HEK293 (cell line): ENCODE results near the gene SLC2A4.
A peak's percentile ranks its signal among the peaks of the same experiment; 100 is the strongest.

Experiments used
- CTCF ChIA-PET: fragments of 350-600 bp; formaldehyde crosslinking; extraction: SDS; loops from one replicate; lab custom pipeline; 2021; ENCODE audit warnings: antibody characterized with exemption; lab: Yijun Ruan, JAX
- POLR2A ChIA-PET: fragments of 300-600 bp; formaldehyde crosslinking; extraction: SDS; loops from one replicate; lab custom pipeline; 2020; ENCODE audit warnings: antibody characterized with exemption, inconsistent platforms; lab: Yijun Ruan, JAX
- H3K27ac ChIP-seq: fragments of 200-500 bp; sonication (Bioruptor generic); 2 replicates; pipeline ENCODE4 v1.5.1; 2014; ENCODE audit warnings: low read depth, low read length, control low read depth, inconsistent platforms; ENCODE audit errors: extremely low read depth
- H3K36me3 ChIP-seq, 2 experiments: fragments of 200-500 bp in 1 of 2; sonication (Bioruptor generic) in 1 of 2; 1 replicate in 1 of 2; 2 replicates in 1 of 2; pipeline ENCODE4 v1.5.1; 2014 to 2017; ENCODE audit warnings: inconsistent platforms in 2 of 2, low read length in 2 of 2; ENCODE audit not compliant: control insufficient read depth in 2 of 2, insufficient read depth in 1 of 2
- H3K4me1 ChIP-seq: fragments of 200-500 bp; sonication (Bioruptor generic); 2 replicates; pipeline ENCODE4 v1.5.1; 2014; ENCODE audit warnings: mild to moderate bottlenecking, low read length, inconsistent platforms; ENCODE audit not compliant: control insufficient read depth, insufficient read depth
- H3K4me3 ChIP-seq: 2 replicates; pipeline ENCODE4 v1.5.1; 2011; ENCODE audit warnings: low read depth, mild to moderate bottlenecking, control low read depth, low read length, moderate library complexity
- H3K9me3 ChIP-seq: fragments of 200-500 bp; sonication (Bioruptor generic); 2 replicates; pipeline ENCODE4 v1.5.1; 2014; ENCODE audit warnings: low read depth, low read length, inconsistent platforms; ENCODE audit not compliant: control insufficient read depth, insufficient read depth
- BCL11A ChIP-seq: fragments of 450-650 bp; formaldehyde crosslinking; IDR thresholded peaks from 2 replicates; pipeline ENCODE4 v1.5.1; 2016; ENCODE audit warnings: low read depth, missing biosample characterization, missing genetic modification characterization
- HOXD13 ChIP-seq: sonication (generic); formaldehyde crosslinking; IDR thresholded peaks from 2 replicates; pipeline ENCODE4 v1.8.0; 2022; ENCODE audit warnings: missing genetic modification reagents, borderline replicate concordance
- PRDM2 ChIP-seq: fragments of 450-650 bp; formaldehyde crosslinking; IDR thresholded peaks from 2 replicates; pipeline ENCODE4 v1.5.1; 2016; ENCODE audit warnings: missing biosample characterization, missing genetic modification characterization, borderline replicate concordance
- RBAK ChIP-seq: fragments of 450-650 bp; formaldehyde crosslinking; IDR thresholded peaks from 2 replicates; pipeline ENCODE4 v1.5.1; 2016; ENCODE audit warnings: missing biosample characterization, missing genetic modification characterization
- ZEB2 ChIP-seq: fragments of 450-650 bp; formaldehyde crosslinking; IDR thresholded peaks from 2 replicates; pipeline ENCODE4 v1.5.1; 2016; ENCODE audit warnings: missing biosample characterization, missing genetic modification characterization
- ZFHX2 ChIP-seq: fragments of 450-650 bp; formaldehyde crosslinking; conservative IDR thresholded peaks from 2 replicates; pipeline ENCODE4 v1.5.1; 2016; ENCODE audit warnings: missing biosample characterization, missing genetic modification characterization
- ZNF2 ChIP-seq: fragments of 450-650 bp; formaldehyde crosslinking; IDR thresholded peaks from 2 replicates; pipeline ENCODE4 v1.5.1; 2016; ENCODE audit warnings: missing biosample characterization, missing genetic modification characterization
- ZNF350 ChIP-seq: fragments of 450-650 bp; formaldehyde crosslinking; IDR thresholded peaks from 2 replicates; pipeline ENCODE4 v1.5.0; 2017; ENCODE audit warnings: missing biosample characterization, mild to moderate bottlenecking, missing genetic modification characterization
- ZNF600 ChIP-seq: fragments of 450-650 bp; formaldehyde crosslinking; IDR thresholded peaks from 2 replicates; pipeline ENCODE4 v1.5.1; 2016; ENCODE audit warnings: missing biosample characterization, missing genetic modification characterization
- TF ChIP-seq, protein P1 (sequence below): fragments of 450-650 bp; formaldehyde crosslinking; IDR thresholded peaks from 2 replicates; pipeline ENCODE4 v1.5.1; 2016; ENCODE audit warnings: missing biosample characterization, missing genetic modification characterization
- TF ChIP-seq, protein P2 (sequence below): fragments of 450-650 bp; formaldehyde crosslinking; IDR thresholded peaks from 2 replicates; pipeline ENCODE4 v1.5.1; 2016; ENCODE audit warnings: missing biosample characterization, missing genetic modification characterization
- TF ChIP-seq, protein P3 (sequence below): fragments of 450-650 bp; formaldehyde crosslinking; IDR thresholded peaks from 2 replicates; pipeline ENCODE4 v1.5.1; 2016; ENCODE audit warnings: missing biosample characterization, missing genetic modification characterization, low read depth
- TF ChIP-seq, protein P4 (sequence below): fragments of 450-650 bp; formaldehyde crosslinking; IDR thresholded peaks from 2 replicates; pipeline ENCODE4 v1.5.1; 2016; ENCODE audit warnings: missing biosample characterization, missing genetic modification characterization
- TF ChIP-seq, protein P5 (sequence below): fragments of 450-650 bp; formaldehyde crosslinking; IDR thresholded peaks from 2 replicates; pipeline ENCODE4 v1.5.1; 2016; ENCODE audit warnings: missing biosample characterization, missing genetic modification characterization

The SLC2A4 gene

DNA sequence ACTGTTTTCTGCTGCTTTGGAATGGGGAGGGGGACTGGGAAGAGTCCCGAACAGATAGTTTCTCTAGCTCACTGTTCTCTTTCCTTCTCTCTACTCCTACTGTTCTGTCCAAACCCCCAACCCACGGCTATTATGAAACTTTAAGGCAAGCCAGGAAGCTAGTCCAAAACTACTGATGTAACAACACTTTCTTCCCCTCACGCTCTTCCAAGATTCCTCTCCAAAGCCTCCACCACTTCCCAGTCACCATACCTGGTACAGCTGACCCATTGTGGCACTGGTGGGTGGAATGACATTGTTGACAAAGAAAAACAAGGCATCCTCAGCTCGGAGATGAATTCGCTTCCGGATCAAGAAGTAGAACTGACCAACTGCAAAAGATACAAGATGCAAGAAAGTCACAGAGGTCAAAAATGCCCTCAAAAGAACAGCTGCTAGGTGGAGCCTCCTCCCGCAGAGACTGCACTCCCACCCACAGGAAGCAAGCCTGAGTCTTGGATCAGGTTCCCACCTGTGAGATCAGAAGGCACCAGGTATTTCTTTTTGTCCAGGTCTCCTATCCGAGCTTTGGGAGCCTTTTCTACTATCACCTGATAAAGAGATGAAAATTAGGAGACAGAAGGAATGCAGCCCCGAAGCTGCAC is 40.3 kb upstream of the SLC2A4 start:
- peaks cover 11% of the 10 kb centered on the region for H3K4me1 ChIP-seq
- POLR2A ChIA-PET = interaction anchor here (0.6 to 14.2 kb wide), 10 partner anchors 10 to 896 kb away, joined by 3 to 284 read pairs (median 7); partner anchors contain the start of genes ACADVL, CTDNEP1, DLG4 and ELP5
- H3K4me3 ChIP-seq = peak overlapping the region; percentile 82
- TF ChIP-seq, protein P1, sequence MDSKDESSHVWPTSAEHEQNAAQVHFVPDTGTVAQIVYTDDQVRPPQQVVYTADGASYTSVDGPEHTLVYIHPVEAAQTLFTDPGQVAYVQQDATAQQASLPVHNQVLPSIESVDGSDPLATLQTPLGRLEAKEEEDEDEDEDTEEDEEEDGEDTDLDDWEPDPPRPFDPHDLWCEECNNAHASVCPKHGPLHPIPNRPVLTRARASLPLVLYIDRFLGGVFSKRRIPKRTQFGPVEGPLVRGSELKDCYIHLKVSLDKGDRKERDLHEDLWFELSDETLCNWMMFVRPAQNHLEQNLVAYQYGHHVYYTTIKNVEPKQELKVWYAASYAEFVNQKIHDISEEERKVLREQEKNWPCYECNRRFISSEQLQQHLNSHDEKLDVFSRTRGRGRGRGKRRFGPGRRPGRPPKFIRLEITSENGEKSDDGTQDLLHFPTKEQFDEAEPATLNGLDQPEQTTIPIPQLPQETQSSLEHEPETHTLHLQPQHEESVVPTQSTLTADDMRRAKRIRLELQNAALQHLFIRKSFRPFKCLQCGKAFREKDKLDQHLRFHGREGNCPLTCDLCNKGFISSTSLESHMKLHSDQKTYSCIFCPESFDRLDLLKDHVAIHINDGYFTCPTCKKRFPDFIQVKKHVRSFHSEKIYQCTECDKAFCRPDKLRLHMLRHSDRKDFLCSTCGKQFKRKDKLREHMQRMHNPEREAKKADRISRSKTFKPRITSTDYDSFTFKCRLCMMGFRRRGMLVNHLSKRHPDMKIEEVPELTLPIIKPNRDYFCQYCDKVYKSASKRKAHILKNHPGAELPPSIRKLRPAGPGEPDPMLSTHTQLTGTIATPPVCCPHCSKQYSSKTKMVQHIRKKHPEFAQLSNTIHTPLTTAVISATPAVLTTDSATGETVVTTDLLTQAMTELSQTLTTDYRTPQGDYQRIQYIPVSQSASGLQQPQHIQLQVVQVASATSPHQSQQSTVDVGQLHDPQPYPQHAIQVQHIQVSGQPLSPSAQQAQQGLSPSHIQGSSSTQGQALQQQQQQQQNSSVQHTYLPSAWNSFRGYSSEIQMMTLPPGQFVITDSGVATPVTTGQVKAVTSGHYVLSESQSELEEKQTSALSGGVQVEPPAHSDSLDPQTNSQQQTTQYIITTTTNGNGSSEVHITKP (tag by site-specific recombination) = peak; percentile 45; the same call in 1 of the 2 replicates
- TF ChIP-seq, protein P2, sequence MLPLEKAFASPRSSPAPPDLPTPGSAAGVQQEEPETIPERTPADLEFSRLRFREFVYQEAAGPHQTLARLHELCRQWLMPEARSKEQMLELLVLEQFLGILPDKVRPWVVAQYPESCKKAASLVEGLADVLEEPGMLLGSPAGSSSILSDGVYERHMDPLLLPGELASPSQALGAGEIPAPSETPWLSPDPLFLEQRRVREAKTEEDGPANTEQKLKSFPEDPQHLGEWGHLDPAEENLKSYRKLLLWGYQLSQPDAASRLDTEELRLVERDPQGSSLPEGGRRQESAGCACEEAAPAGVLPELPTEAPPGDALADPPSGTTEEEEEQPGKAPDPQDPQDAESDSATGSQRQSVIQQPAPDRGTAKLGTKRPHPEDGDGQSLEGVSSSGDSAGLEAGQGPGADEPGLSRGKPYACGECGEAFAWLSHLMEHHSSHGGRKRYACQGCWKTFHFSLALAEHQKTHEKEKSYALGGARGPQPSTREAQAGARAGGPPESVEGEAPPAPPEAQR (tag by site-specific recombination) = no peak
- TF ChIP-seq ZNF600 (tag by site-specific recombination) = 0 out of 2 replicates have a peak, but pooled peaks have one; percentile 31
- TF ChIP-seq, protein P3, sequence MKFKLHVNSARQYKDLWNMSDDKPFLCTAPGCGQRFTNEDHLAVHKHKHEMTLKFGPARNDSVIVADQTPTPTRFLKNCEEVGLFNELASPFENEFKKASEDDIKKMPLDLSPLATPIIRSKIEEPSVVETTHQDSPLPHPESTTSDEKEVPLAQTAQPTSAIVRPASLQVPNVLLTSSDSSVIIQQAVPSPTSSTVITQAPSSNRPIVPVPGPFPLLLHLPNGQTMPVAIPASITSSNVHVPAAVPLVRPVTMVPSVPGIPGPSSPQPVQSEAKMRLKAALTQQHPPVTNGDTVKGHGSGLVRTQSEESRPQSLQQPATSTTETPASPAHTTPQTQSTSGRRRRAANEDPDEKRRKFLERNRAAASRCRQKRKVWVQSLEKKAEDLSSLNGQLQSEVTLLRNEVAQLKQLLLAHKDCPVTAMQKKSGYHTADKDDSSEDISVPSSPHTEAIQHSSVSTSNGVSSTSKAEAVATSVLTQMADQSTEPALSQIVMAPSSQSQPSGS = no peak
- 0 out of 2 replicates have a peak, but pooled peaks have one; percentile 6 for TF ChIP-seq ZFHX2
- peak overlapping the region; percentile 91 for H3K27ac ChIP-seq
- no peaks in the 10 kb centered on the region for H3K9me3 ChIP-seq
- peaks cover 21 to 53% of the 10 kb centered on the region in 2 experiments for H3K36me3 ChIP-seq
- CTCF ChIA-PET = interaction anchor here (1.0 to 5.2 kb wide), 6 partner anchors 21 to 196 kb away, joined by 3 to 33 read pairs (median 6); partner anchors contain the start of genes ACADVL and DLG4

GRCh38 chr17:7241783-7242716 is 39.5 kb upstream of the SLC2A4 start, which contains the start of gene GABARAP:
Gene GABARAP, minus strand, starts transcription at chr17:7242449. Its CDS starts 119 bp downstream, at chr17:7242330.
- ChIA-PET CTCF (interaction anchor here (0.7 to 5.2 kb wide), 10 partner anchors 10 to 521 kb away, joined by 3 to 33 read pairs (median 4); partner anchors contain the start of genes ACADVL and DLG4), POLR2A (interaction anchor here (0.7 to 14.2 kb wide), 17 partner anchors 8 to 445 kb away, joined by 3 to 284 read pairs (median 5); partner anchors contain the start of genes ACADVL, CTDNEP1, DLG4 and DVL2)
- Histone ChIP-seq H3K4me1 (peaks cover 11% of the 10 kb centered on the region), H3K36me3 (peaks cover 21 to 53% of the 10 kb centered on the region in 2 experiments), H3K27ac (peak within 1 kb of the TSS; percentile 91), H3K9me3 (no peaks in the 10 kb centered on the region), H3K4me3 (peak within 1 kb of the TSS; percentile 82)
- TF ChIP-seq ZNF2 (tag by site-specific recombination) (peak; percentile 85), HOXD13 (CRISPR knock-in tag) (no peak), ZNF350 (tag by site-specific recombination) (no peak), RBAK (tag by site-specific recombination) (no peak), ZEB2 (tag by site-specific recombination) (peak; percentile 73), PRDM2 (tag by site-specific recombination) (no peak), BCL11A (tag by site-specific recombination) (0 out of 2 replicates have a peak, but pooled peaks have one; percentile 13)
- TF ChIP-seq, protein P4, sequence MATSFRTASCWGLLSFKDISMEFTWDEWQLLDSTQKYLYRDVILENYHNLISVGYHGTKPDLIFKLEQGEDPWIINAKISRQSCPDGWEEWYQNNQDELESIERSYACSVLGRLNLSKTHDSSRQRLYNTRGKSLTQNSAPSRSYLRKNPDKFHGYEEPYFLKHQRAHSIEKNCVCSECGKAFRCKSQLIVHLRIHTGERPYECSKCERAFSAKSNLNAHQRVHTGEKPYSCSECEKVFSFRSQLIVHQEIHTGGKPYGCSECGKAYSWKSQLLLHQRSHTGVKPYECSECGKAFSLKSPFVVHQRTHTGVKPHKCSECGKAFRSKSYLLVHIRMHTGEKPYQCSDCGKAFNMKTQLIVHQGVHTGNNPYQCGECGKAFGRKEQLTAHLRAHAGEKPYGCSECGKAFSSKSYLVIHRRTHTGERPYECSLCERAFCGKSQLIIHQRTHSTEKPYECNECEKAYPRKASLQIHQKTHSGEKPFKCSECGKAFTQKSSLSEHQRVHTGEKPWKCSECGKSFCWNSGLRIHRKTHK (tag by site-specific recombination) = no peak
- TF ChIP-seq, protein P5, sequence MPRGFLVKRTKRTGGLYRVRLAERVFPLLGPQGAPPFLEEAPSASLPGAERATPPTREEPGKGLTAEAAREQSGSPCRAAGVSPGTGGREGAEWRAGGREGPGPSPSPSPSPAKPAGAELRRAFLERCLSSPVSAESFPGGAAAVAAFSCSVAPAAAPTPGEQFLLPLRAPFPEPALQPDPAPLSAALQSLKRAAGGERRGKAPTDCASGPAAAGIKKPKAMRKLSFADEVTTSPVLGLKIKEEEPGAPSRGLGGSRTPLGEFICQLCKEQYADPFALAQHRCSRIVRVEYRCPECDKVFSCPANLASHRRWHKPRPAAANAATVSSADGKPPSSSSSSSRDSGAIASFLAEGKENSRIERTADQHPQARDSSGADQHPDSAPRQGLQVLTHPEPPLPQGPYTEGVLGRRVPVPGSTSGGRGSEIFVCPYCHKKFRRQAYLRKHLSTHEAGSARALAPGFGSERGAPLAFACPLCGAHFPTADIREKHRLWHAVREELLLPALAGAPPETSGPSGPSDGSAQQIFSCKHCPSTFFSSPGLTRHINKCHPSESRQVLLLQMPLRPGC (tag by site-specific recombination) = no peak
